CD4-positive, alpha-beta T cell (primary cell): Measurements from ENCODE around the gene MAP3K1. TPM values are rescaled to one million over a fixed set of nuclear protein-coding genes. Genes with fewer than 3 reads are reported as not detected.

ENCODE experiments used
- ATAC-seq: fragments of 200-7000 bp; cut with Tn5 transposase; one replicate; pipeline ENCODE4 v1.10.0; 2022; ENCODE audit warnings: mild to moderate bottlenecking; ENCODE audit not compliant: poor library complexity
- CTCF ChIA-PET: fragments of 350-600 bp; sonication (Branson Sonifier 250); formaldehyde crosslinking; loops from one replicate; lab custom pipeline; 2021; ENCODE audit warnings: antibody characterized with exemption, inconsistent platforms; lab: Charles Lee
- POLR2A ChIA-PET: fragments of 350-600 bp; sonication (Branson Sonifier 250); formaldehyde crosslinking; loops from one replicate; lab custom pipeline; 2021; ENCODE audit warnings: antibody characterized with exemption, inconsistent platforms; lab: Charles Lee
- DNase-seq, 14 experiments: peaks; one replicate each; pipeline ENCODE4 v3.0.0-alpha.2; 2013 to 2020; ENCODE audit warnings: mixed read lengths in 2 of 14
- H3K27ac ChIP-seq, 2 donors: one replicate each; pipeline versions ENCODE4 v1.5.1 to v1.7.0; 2013; ENCODE audit warnings: low read length in 2 of 2, low read depth in 1 of 2, mild to moderate bottlenecking in 1 of 2
- H3K27me3 ChIP-seq, 2 experiments: 1 replicate in 1 of 2; 2 replicates in 1 of 2; pipeline versions ENCODE4 v1.6.1 to v1.7.0; 2013; ENCODE audit warnings: low read length in 2 of 2, control low read depth in 1 of 2, mild to moderate bottlenecking in 1 of 2, moderate library complexity in 1 of 2; ENCODE audit not compliant: insufficient read depth in 2 of 2, control insufficient read depth in 1 of 2
- H3K36me3 ChIP-seq: one replicate; pipeline ENCODE4 v1.6.1; 2013; ENCODE audit warnings: low read length, control low read depth; ENCODE audit not compliant: insufficient read depth
- H3K4me1 ChIP-seq: one replicate; pipeline ENCODE4 v1.6.1; 2013; ENCODE audit warnings: low read length, control low read depth; ENCODE audit not compliant: insufficient read depth
- H3K4me3 ChIP-seq: one replicate; pipeline ENCODE4 v1.5.1; 2013; ENCODE audit warnings: mild to moderate bottlenecking, low read length, moderate library complexity
- H3K9me3 ChIP-seq, 2 experiments: 1 replicate in 1 of 2; 2 replicates in 1 of 2; pipeline versions ENCODE4 v1.6.1 to v1.7.0; 2013; ENCODE audit warnings: low read length in 2 of 2, mild to moderate bottlenecking in 2 of 2, control low read depth in 1 of 2, moderate library complexity in 1 of 2; ENCODE audit not compliant: control insufficient read depth in 1 of 2, insufficient read depth in 1 of 2
- H3K27ac Mint-ChIP-seq: one replicate; pipeline ENCODE4 v1.8.0; 2020; ENCODE audit warnings: mixed read lengths
- H3K27me3 Mint-ChIP-seq: one replicate; pipeline ENCODE4 v1.8.0; 2021; ENCODE audit warnings: mixed read lengths
- H3K36me3 Mint-ChIP-seq: one replicate; pipeline ENCODE4 v1.8.0; 2021; ENCODE audit warnings: low read depth, mixed read lengths
- H3K4me1 Mint-ChIP-seq: one replicate; pipeline ENCODE4 v1.8.0; 2021; ENCODE audit warnings: low read depth, mixed read lengths
- H3K4me3 Mint-ChIP-seq: one replicate; pipeline ENCODE4 v1.8.0; 2020; ENCODE audit warnings: mild to moderate bottlenecking, mixed read lengths
- H3K9me3 Mint-ChIP-seq: one replicate; pipeline ENCODE4 v1.8.0; 2020; ENCODE audit warnings: mixed read lengths
- intact Hi-C, 2 experiments: fragments of 100-400 bp; cut with DNase I in 1 of 2; cut with micrococcal nuclease in 1 of 2; formaldehyde crosslinking; loops; one replicate each; pipeline versions ENCODE4 v1.15.1 to v1.9.0; 2023 to 2025; cut with DNase I, micrococcal nuclease
- total RNA-seq, 174 experiments: library from RNA in 2 of 174; stranded (reverse) in 2 of 174; gene quantifications; one replicate each; pipeline ENCODE4 v1.2.3 and lab custom pipeline; 2021 to 2026
- TF ChIP-seq, protein P1 (sequence below): fragments of 200-600 bp; IDR thresholded peaks from one replicate; pipeline ENCODE4 v1.8.0; 2022; ENCODE audit warnings: antibody characterized with exemption, mild to moderate bottlenecking

MAP3K1 gene
- total RNA-seq, 2 experiments from 2014 or later: 59.4 to 62.5 TPM

DNA sequence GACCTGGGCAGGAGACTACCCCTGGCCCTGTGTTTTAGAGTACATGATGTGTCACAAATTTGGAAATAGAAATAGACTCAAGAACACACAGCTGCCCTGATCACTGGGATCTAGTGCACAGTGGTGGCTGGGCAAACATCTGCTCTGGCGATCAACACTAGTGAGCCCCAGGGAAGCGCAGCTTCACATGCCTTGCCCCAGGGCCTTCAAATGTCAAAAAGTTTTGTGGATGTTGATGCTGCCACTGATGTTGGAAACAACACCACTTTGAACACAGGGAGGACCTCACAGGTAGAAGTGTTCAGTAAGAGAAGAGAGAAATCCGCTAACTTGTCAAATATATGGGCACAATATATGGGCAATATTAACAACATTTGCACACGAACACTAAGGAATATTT is 7.1 kb upstream of the MAP3K1 start:
- POLR2A ChIA-PET: no interaction called here
- intact Hi-C loops: no loop called here
- Mint-ChIP-seq H3K4me1 (peaks cover 13% of the 10 kb centered on the region), H3K4me3 (no peak overlapping the region), H3K27ac (no peak overlapping the region), H3K36me3 (no peaks in the 10 kb centered on the region), H3K9me3 (no peaks in the 10 kb centered on the region), H3K27me3 (no peaks in the 10 kb centered on the region)
- Histone ChIP-seq H3K36me3 (no peaks in the 10 kb centered on the region), H3K27me3 (no peaks in the 10 kb centered on the region), H3K4me3 (no peak overlapping the region), H3K27ac (no peak overlapping the region), H3K9me3 (no peaks in the 10 kb centered on the region), H3K4me1 (peaks cover 6% of the 10 kb centered on the region)
- ATAC-seq (no peak), DNase-seq (no peak)
- CTCF ChIA-PET: no interaction called here
- TF ChIP-seq, protein P1, sequence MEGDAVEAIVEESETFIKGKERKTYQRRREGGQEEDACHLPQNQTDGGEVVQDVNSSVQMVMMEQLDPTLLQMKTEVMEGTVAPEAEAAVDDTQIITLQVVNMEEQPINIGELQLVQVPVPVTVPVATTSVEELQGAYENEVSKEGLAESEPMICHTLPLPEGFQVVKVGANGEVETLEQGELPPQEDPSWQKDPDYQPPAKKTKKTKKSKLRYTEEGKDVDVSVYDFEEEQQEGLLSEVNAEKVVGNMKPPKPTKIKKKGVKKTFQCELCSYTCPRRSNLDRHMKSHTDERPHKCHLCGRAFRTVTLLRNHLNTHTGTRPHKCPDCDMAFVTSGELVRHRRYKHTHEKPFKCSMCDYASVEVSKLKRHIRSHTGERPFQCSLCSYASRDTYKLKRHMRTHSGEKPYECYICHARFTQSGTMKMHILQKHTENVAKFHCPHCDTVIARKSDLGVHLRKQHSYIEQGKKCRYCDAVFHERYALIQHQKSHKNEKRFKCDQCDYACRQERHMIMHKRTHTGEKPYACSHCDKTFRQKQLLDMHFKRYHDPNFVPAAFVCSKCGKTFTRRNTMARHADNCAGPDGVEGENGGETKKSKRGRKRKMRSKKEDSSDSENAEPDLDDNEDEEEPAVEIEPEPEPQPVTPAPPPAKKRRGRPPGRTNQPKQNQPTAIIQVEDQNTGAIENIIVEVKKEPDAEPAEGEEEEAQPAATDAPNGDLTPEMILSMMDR: no peak

- Histone ChIP-seq H3K27me3 (no peaks in the 10 kb centered on the region), H3K27ac (no peak overlapping the region), H3K9me3 (no peaks in the 10 kb centered on the region), H3K4me1 (peaks cover 6% of the 10 kb centered on the region), H3K4me3 (no peak overlapping the region), H3K36me3 (no peaks in the 10 kb centered on the region)
- Mint-ChIP-seq H3K27ac (no peak overlapping the region), H3K27me3 (no peaks in the 10 kb centered on the region), H3K9me3 (no peaks in the 10 kb centered on the region), H3K4me3 (no peak overlapping the region), H3K36me3 (peaks cover 11% of the 10 kb centered on the region), H3K4me1 (peaks cover 14% of the 10 kb centered on the region)
- CTCF ChIA-PET: no interaction called here
- ATAC-seq (no peak), DNase-seq (no peak)
- POLR2A ChIA-PET: no interaction called here
- TF ChIP-seq, protein P1: no peak
- intact Hi-C loops: loop anchor here (5.0 to 10.0 kb wide), 4 partner anchors 74 to 816 kb away; partner anchors contain the start of gene IL6ST (in 1 of the 2)
Measured at GRCh38 chr5:56810826-56811225, 4.5 kb upstream of the MAP3K1 start.

GRCh38 chr5:56812110-56812509 is 3.2 kb upstream of the MAP3K1 start:
- DNase-seq: no peak
- TF ChIP-seq, protein P1: no peak
- Histone ChIP-seq H3K4me3 (no peak overlapping the region), H3K27me3 (no peaks in the 10 kb centered on the region), H3K36me3 (no peaks in the 10 kb centered on the region), H3K27ac (no peak overlapping the region), H3K4me1 (peaks cover 6% of the 10 kb centered on the region), H3K9me3 (no peaks in the 10 kb centered on the region)
- CTCF ChIA-PET: interaction anchor here (0.8 kb wide), 1 partner anchor 27 kb away, joined by 3 read pairs; no protein-coding TSS in a partner anchor
- no peaks in the 10 kb centered on the region for H3K9me3 Mint-ChIP-seq
- peaks cover 21% of the 10 kb centered on the region for H3K36me3 Mint-ChIP-seq
- ATAC-seq: no peak
- peak overlapping the region; percentile 96 for H3K4me3 Mint-ChIP-seq
- intact Hi-C loops: loop anchor here (5.0 to 10.0 kb wide), 4 partner anchors 75 to 817 kb away; partner anchors contain the start of gene IL6ST (in 1 of the 2)
- H3K27me3 Mint-ChIP-seq: no peaks in the 10 kb centered on the region
- peaks cover 17% of the 10 kb centered on the region for H3K4me1 Mint-ChIP-seq
- POLR2A ChIA-PET: interaction anchor here (4.0 kb wide), 1 partner anchor 331 kb away, joined by 25 read pairs; no protein-coding TSS in a partner anchor
- H3K27ac Mint-ChIP-seq: no peak overlapping the region
